Fibroblast of pulmonary artery (primary cell): ENCODE measurements around the gene RAB11A.

ENCODE experiments used
- DNase-seq: peaks from one replicate; pipeline ENCODE4 v3.0.0-alpha.2; 2010; ENCODE audit warnings: low read depth
- H3K4me3 ChIP-seq: replicated peaks from 2 replicates; pipeline ENCODE4 v1.5.1; 2011; ENCODE audit warnings: low read depth, mild to moderate bottlenecking, control low read depth, low read length, moderate library complexity
- TF ChIP-seq, protein P1 (sequence below): IDR thresholded peaks from 2 replicates; pipeline ENCODE4 v1.5.1; 2011; ENCODE audit warnings: mild to moderate bottlenecking, control low read depth, low read length, inconsistent platforms; ENCODE audit errors: missing control alignments

The RAB11A gene

DNA sequence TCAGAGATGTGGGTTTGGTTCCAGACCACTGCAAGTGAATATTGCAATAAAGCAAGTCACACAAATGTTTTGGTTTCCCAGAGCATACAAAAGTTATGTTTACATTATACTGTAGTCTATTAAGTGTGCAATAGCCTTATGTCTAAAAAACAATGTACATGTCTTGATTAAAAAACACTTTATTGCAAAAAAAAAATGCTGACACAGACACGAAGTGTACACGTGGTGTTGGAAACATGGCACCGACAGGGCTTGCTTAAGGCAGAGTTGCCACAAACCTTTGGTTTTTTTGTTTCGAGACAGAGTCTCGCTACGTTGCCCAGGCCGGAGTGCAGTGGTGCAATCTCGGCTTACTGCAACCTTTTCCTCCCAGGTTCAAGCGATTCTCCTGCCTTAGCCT lies 50.1 kb downstream of the RAB11A start:
- H3K4me3 ChIP-seq, result no peak overlapping the region
- no peak for DNase-seq
- TF ChIP-seq, protein P1, sequence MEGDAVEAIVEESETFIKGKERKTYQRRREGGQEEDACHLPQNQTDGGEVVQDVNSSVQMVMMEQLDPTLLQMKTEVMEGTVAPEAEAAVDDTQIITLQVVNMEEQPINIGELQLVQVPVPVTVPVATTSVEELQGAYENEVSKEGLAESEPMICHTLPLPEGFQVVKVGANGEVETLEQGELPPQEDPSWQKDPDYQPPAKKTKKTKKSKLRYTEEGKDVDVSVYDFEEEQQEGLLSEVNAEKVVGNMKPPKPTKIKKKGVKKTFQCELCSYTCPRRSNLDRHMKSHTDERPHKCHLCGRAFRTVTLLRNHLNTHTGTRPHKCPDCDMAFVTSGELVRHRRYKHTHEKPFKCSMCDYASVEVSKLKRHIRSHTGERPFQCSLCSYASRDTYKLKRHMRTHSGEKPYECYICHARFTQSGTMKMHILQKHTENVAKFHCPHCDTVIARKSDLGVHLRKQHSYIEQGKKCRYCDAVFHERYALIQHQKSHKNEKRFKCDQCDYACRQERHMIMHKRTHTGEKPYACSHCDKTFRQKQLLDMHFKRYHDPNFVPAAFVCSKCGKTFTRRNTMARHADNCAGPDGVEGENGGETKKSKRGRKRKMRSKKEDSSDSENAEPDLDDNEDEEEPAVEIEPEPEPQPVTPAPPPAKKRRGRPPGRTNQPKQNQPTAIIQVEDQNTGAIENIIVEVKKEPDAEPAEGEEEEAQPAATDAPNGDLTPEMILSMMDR, result no peak

DNA sequence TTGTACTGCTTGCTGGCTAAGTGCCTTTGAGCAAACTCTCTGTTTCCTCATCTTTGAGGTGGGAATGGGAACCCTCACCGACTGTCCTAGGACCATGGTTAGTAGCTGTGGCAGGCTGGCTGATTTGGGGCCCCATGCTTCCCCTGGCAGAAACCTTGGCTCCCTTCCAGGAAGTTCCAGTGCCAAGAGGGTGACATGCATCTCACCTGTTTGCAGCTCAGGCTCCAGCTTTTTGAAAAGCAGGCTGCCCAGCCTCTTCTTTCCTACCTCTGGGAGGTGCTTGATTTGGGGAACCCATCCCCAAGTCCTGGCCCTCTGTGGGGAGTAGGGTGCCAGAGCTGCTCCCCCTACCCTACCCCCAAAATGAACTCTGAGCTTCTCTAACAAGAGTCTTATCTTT lies 50.8 kb downstream of the RAB11A start:
- no peak overlapping the region for H3K4me3 ChIP-seq
- TF ChIP-seq, protein P1, result no peak
- DNase-seq, result no peak

DNA sequence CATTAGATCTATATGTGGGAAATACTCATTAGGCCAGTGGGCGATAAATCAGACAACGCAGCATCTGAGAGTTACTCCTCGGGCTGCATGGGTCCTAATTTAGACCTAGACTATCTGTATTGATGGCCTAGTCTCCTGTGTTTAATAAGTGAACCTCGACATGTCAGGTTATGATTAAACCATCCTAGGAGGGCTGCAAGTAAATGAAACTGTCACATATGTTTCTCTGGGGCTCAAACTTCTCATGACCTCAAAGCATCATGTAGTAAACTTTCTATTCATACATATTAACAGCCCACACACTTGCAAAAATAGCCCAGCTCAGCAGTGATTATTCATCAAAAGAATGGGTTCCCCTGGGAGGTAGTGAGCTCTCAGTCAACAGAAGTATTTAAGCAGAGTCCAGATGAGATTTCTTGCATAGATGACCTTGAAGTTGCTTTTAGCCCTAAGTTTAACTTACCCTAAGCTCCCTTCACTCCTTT lies 51.6 kb downstream of the RAB11A start:
- TF ChIP-seq, protein P1, result no peak
- H3K4me3 ChIP-seq, result no peak overlapping the region
- DNase-seq, result no peak

DNA sequence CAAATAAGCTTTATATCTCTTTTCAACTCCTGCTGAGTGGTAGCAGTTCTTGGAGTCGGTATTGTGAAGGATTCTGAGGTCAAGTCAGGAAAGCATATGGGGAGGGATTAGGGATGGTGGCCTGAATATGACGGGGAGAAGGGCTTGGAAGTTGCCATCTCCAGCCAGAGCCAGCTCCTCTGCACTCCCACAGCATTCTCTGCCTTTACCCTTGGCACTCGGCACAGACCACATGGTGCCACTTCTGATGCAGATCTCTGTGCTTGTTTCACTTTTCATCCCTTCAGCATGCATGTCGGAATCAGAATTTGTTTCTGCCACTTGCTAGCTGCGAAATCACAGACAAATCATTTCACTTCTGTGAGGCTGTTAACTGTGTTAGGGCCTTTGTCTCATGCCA lies 52.5 kb downstream of the RAB11A start:
- no peak overlapping the region for H3K4me3 ChIP-seq
- TF ChIP-seq, protein P1, result no peak
- DNase-seq, result no peak

DNA sequence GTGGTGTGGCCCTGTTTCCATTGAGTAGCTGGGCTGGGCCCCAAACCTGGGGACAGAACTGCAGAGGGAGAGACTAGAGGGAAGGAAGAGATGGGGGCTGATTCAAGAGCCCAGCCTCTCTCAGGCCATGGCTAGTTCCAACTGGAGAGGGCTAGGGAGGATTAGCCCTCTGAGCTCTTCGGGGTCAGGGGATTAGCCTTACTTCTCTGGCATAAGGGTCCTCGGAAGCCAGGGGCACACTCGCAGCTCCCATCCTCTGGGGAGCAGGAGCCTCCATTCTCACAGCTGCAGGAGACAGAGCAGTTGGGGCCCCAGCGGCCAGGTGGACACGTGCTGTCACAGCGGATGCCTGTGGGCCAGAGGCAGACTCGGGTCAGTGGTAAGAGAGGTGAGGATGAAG lies 53.3 kb downstream of the RAB11A start:
- no peak for DNase-seq
- TF ChIP-seq, protein P1, result no peak
- no peak overlapping the region for H3K4me3 ChIP-seq

DNA sequence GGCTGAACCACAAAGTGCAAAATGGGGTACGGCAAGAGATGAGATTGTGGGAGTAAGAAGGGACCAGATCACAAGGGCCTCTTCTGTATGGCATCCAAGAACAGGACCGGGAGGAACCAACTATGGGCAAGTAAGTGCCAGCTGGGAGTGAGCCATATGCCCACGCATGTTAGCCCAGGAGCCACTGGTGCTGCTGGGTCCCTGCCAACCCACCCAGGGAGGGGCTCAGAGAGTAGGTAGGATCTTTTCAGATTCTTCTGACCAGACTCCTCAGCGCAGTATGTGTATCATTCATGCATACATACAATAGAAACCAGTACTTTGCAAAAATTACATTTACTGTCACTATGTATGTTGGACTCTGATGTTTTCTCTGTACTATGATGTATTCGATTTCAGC lies 54.0 kb downstream of the RAB11A start:
- no peak for DNase-seq
- no peak overlapping the region for H3K4me3 ChIP-seq
- TF ChIP-seq, protein P1, result no peak

DNA sequence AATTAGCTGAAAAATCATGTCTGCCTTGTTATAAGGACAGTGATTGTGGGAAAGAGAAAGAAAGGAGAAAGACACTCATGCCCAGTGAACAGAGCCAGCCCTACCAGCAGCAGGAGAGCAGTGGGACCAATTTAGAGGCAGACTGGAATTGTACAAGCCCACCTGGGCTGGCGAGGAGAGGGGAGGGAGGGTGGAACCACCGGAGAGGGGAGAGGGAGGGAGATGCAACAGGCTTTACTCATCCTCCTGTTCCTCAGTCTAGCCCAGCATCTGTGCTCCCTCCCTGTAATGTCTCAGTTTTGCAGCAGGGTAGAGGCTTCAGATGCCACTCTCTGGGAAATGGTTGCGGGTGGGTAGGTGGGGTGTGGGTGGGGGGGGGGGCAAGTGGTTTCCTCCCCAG lies 54.7 kb downstream of the RAB11A start:
- H3K4me3 ChIP-seq, result no peak overlapping the region
- TF ChIP-seq, protein P1, result no peak
- no peak for DNase-seq
